SU-DHL-6 (cell line): ENCODE results near the gene PTPRN2.

Experiments
- EZH2phosphoT487 ChIP-seq: fragments of 200-600 bp; sonication (generic), shearing (Covaris generic); conservative IDR thresholded peaks from 2 replicates; pipeline ENCODE4 v1.6.1; 2018; ENCODE audit warnings: mild to moderate bottlenecking, antibody characterized with exemption, low read length, moderate library complexity, mixed read lengths
- TF ChIP-seq, protein P1 (sequence below): fragments of 200-600 bp; sonication (generic); IDR thresholded peaks from one replicate; pipeline ENCODE4 v1.5.1; 2017; ENCODE audit warnings: antibody characterized with exemption, mild to moderate bottlenecking, low read length, moderate library complexity; ENCODE audit not compliant: insufficient read depth, poor library complexity, severe bottlenecking

GRCh38 chr7:158110661-158111048 lies 477.0 kb downstream of the PTPRN2 start:
- TF ChIP-seq, protein P1, sequence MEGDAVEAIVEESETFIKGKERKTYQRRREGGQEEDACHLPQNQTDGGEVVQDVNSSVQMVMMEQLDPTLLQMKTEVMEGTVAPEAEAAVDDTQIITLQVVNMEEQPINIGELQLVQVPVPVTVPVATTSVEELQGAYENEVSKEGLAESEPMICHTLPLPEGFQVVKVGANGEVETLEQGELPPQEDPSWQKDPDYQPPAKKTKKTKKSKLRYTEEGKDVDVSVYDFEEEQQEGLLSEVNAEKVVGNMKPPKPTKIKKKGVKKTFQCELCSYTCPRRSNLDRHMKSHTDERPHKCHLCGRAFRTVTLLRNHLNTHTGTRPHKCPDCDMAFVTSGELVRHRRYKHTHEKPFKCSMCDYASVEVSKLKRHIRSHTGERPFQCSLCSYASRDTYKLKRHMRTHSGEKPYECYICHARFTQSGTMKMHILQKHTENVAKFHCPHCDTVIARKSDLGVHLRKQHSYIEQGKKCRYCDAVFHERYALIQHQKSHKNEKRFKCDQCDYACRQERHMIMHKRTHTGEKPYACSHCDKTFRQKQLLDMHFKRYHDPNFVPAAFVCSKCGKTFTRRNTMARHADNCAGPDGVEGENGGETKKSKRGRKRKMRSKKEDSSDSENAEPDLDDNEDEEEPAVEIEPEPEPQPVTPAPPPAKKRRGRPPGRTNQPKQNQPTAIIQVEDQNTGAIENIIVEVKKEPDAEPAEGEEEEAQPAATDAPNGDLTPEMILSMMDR: no peak
- TF ChIP-seq EZH2phosphoT487: no peak
